ENCODE measurements around the gene MMP10.

DNA sequence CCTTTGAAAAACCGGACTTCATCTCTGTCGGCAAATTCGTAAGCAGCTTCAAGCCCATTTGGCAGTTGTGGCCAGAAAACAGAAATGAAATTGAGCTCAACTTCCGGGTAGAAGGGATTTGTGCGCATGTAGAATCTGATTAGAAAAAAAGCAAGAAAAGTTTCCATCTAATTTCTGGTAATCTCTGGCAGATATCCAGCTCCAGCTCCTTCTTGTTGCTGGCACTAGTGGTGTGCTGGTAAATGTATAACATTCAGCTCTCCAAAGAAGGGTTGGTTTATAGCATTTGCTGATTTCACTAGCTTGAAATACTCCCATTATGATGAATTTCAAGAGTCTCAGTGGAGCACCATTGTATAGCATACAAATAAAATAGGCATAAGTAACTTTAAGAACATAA, 12.2 kb upstream of the MMP10 start:
- TF ChIP-seq FOXA1 (IDR thresholded peaks at IDR 0.05), result no peak
- TF ChIP-seq RAD21 (IDR thresholded peaks at IDR 0.05), result no peak
- no peak for TF ChIP-seq CTCF (IDR thresholded peaks at IDR 0.05; ENCODE audit: low read depth, low read length, missing input control)
- no peak for TF ChIP-seq RXRA (IDR thresholded peaks at IDR 0.05)
- TF ChIP-seq, protein P1, sequence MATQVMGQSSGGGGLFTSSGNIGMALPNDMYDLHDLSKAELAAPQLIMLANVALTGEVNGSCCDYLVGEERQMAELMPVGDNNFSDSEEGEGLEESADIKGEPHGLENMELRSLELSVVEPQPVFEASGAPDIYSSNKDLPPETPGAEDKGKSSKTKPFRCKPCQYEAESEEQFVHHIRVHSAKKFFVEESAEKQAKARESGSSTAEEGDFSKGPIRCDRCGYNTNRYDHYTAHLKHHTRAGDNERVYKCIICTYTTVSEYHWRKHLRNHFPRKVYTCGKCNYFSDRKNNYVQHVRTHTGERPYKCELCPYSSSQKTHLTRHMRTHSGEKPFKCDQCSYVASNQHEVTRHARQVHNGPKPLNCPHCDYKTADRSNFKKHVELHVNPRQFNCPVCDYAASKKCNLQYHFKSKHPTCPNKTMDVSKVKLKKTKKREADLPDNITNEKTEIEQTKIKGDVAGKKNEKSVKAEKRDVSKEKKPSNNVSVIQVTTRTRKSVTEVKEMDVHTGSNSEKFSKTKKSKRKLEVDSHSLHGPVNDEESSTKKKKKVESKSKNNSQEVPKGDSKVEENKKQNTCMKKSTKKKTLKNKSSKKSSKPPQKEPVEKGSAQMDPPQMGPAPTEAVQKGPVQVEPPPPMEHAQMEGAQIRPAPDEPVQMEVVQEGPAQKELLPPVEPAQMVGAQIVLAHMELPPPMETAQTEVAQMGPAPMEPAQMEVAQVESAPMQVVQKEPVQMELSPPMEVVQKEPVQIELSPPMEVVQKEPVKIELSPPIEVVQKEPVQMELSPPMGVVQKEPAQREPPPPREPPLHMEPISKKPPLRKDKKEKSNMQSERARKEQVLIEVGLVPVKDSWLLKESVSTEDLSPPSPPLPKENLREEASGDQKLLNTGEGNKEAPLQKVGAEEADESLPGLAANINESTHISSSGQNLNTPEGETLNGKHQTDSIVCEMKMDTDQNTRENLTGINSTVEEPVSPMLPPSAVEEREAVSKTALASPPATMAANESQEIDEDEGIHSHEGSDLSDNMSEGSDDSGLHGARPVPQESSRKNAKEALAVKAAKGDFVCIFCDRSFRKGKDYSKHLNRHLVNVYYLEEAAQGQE (IDR thresholded peaks at IDR 0.05), result no peak
- TF ChIP-seq, protein P2, sequence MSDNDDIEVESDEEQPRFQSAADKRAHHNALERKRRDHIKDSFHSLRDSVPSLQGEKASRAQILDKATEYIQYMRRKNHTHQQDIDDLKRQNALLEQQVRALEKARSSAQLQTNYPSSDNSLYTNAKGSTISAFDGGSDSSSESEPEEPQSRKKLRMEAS (IDR thresholded peaks at IDR 0.05), result no peak
- no peak for TF ChIP-seq JUND (IDR thresholded peaks at IDR 0.05)
- no peak for TF ChIP-seq GABPA (IDR thresholded peaks at IDR 0.05 in 1 of 2, conservative IDR thresholded peaks at IDR 0.05 in 1 of 2)
- no peak for TF ChIP-seq TAF1 (conservative IDR thresholded peaks at IDR 0.05)

All from liver (tissue), 3 donors.